Stimulated activated CD4-positive, alpha-beta T cell treated with anti-CD3 and anti-CD28 coated beads, Interleukin-2, amount 100 ng/mL, for 48 hours (primary cell): ENCODE results near the gene CDK11B.

Source experiments
- DNase-seq, 2 donors: peaks; one replicate each; pipeline ENCODE4 v3.0.0-alpha.2; 2020

The CDK11B gene

GRCh38 chr1:1626207-1627141, 32.3 kb downstream of the CDK11B start:
- no peak for DNase-seq

GRCh38 chr1:1625824-1626206, 33.0 kb downstream of the CDK11B start:
- DNase-seq: no peak

- no peak for DNase-seq
Measured at GRCh38 chr1:1625404-1625775, 33.4 kb downstream of the CDK11B start.

- no peak for DNase-seq
Measured at GRCh38 chr1:1624443-1625403, 34.1 kb downstream of the CDK11B start.

GRCh38 chr1:1623631-1624442, 35.0 kb downstream of the CDK11B start:
- no peak for DNase-seq

GRCh38 chr1:1623181-1623630, 35.6 kb downstream of the CDK11B start:
- no peak for DNase-seq

GRCh38 chr1:1622788-1623094, 36.1 kb downstream of the CDK11B start:
- no peak for DNase-seq

- no peak for DNase-seq
Measured at GRCh38 chr1:1622010-1622787, 36.6 kb downstream of the CDK11B start.

- DNase-seq: no peak
Measured at GRCh38 chr1:1621173-1622009, 37.4 kb downstream of the CDK11B start.

GRCh38 chr1:1620433-1621139, 38.2 kb downstream of the CDK11B start:
- no peak for DNase-seq

GRCh38 chr1:1619917-1620361, 38.9 kb downstream of the CDK11B start:
- no peak for DNase-seq

- DNase-seq: no peak
Measured at GRCh38 chr1:1618396-1619068, 40.3 kb downstream of the CDK11B start.

GRCh38 chr1:1617925-1618324, 40.9 kb downstream of the CDK11B start:
- no peak for DNase-seq

GRCh38 chr1:1617516-1617915, 41.3 kb downstream of the CDK11B start:
- DNase-seq: no peak

- no peak for DNase-seq
Measured at GRCh38 chr1:1616838-1617237, 42.0 kb downstream of the CDK11B start.

- DNase-seq: no peak
Measured at GRCh38 chr1:1616045-1616790, 42.6 kb downstream of the CDK11B start.

- peak; percentile 97 to 98 for DNase-seq
Measured at GRCh38 chr1:1615256-1616044, 43.4 kb downstream of the CDK11B start, which contains the start of gene MIB2. TSS of gene MIB2 (plus strand) at chr1:1615500. CDS start at chr1:1623453, 7,953 bp downstream.

- no peak for DNase-seq
Measured at GRCh38 chr1:1614954-1615255, 43.9 kb downstream of the CDK11B start.
